ENCODE results near the gene CYP11A1.

GRCh38 chr15:74386496-74387140, 19.2 kb upstream of the CYP11A1 start:
- TF ChIP-seq POLR2AphosphoS5 (IDR thresholded peaks at IDR 0.05) (no peak), CTCF (IDR thresholded peaks at IDR 0.05) (no peak), POLR2A (IDR thresholded peaks at IDR 0.05) (no peak)

Measured in gastroesophageal sphincter (tissue), 3 donors.